ENCODE data around the gene CRYBG3. TPM values are rescaled to one million over a fixed set of nuclear protein-coding genes. Genes with fewer than 3 reads are reported as not detected.

Gene CRYBG3
- total and polyA plus RNA-seq, 2 of the 13 experiments (the other 11 are each of a cell fraction or from before 2014, with no cell fraction given), result 3.8 to 15.9 TPM

- BruUV-seq (replicated peaks), result no TSS peak
- peak; percentile 60 for DNase-seq (ENCODE audit: low spot score)
- Histone ChIP-seq H3K9ac (ENCODE audit: insufficient read depth, low read depth, low read length) (no peak overlapping the region), H3K9me3 (ENCODE audit: low read length) (no peaks in the 10 kb centered on the region), H3K36me3 (replicated peaks in 1 of 2; ENCODE audit: control insufficient read depth in 1 of 2, insufficient read depth in 2 of 2, low read length in 2 of 2) (no peaks in the 10 kb centered on the region), H2AFZ (ENCODE audit: low read length) (no peak overlapping the region), H3K4me2 (ENCODE audit: low read depth, low read length) (no peak overlapping the region), H3K27me3 (ENCODE audit: control insufficient read depth in 1 of 2, insufficient read depth in 2 of 2, low read length in 2 of 2) (no peaks in the 10 kb centered on the region), H3K79me2 (ENCODE audit: insufficient read depth, low read length) (no peaks in the 10 kb centered on the region), H4K20me1 (ENCODE audit: insufficient read depth, low read length) (no peaks in the 10 kb centered on the region), H3K4me1 (ENCODE audit: insufficient read depth, low read length) (no peaks in the 10 kb centered on the region), H3K4me3 (replicated peaks in 1 of 3; ENCODE audit: insufficient read depth in 1 of 3, low read depth in 2 of 3, low read length in 3 of 3) (no peak overlapping the region), H3K27ac (ENCODE audit: extremely low read length, insufficient read depth, low read length) (no peak overlapping the region)
- ChIA-PET CTCF (ENCODE audit: low intra/inter-chr PET ratio, low total read pairs) (interaction anchor here (1.3 to 4.5 kb wide), 2 partner anchors 216 to 230 kb away, joined by 5 to 64 read pairs; no protein-coding TSS in a partner anchor), POLR2A (no interaction called here)
- ATAC-seq, result peak; percentile 48; the same call in 2 of the 3 replicates
- intact Hi-C loops (cut with micrococcal nuclease; ENCODE audit: unreplicated experiment) (loop anchor here (1.0 to 10.0 kb wide), 2 partner anchors 230 to 531 kb away; no protein-coding TSS in a partner anchor), in situ Hi-C loops (cut with HindIII; ENCODE audit: extremely low pct_ligation_motif_present, low pct_unique_long_range_greater_than_20kb) (loop anchor here (5.0 to 25.0 kb wide), 2 partner anchors 229 to 544 kb away; no protein-coding TSS in a partner anchor)
- peak; percentile 73 for FAIRE-seq
- TF ChIP-seq FOXO4 (CRISPR knock-in tag; conservative IDR thresholded peaks at IDR 0.05) (no peak), MAX (IDR thresholded peaks at IDR 0.05) (no peak), ELF3 (CRISPR knock-in tag; IDR thresholded peaks at IDR 0.05) (no peak), ZNF678 (CRISPR knock-in tag; IDR thresholded peaks at IDR 0.05) (no peak), ZNF143 (CRISPR knock-in tag; IDR thresholded peaks at IDR 0.05) (no peak), USF2 (IDR thresholded peaks at IDR 0.05; ENCODE audit: low read depth, low read length) (no peak), USF2 (CRISPR knock-in tag; IDR thresholded peaks at IDR 0.05; ENCODE audit: borderline replicate concordance) (no peak), ZBTB3 (CRISPR knock-in tag; IDR thresholded peaks at IDR 0.05; ENCODE audit: borderline replicate concordance, low read depth) (no peak), ZNF10 (CRISPR knock-in tag; IDR thresholded peaks at IDR 0.05; ENCODE audit: borderline replicate concordance, low read depth) (no peak), KAT8 (CRISPR knock-in tag; IDR thresholded peaks at IDR 0.05) (no peak), ZNF550 (CRISPR knock-in tag; IDR thresholded peaks at IDR 0.05; ENCODE audit: borderline replicate concordance) (no peak), ZNF264 (CRISPR knock-in tag; IDR thresholded peaks at IDR 0.05) (no peak), MBD4 (IDR thresholded peaks at IDR 0.05; ENCODE audit: borderline replicate concordance, low read length) (no peak), MYNN (CRISPR knock-in tag; IDR thresholded peaks at IDR 0.05; ENCODE audit: low read depth) (no peak), AHR (CRISPR knock-in tag; IDR thresholded peaks at IDR 0.05) (no peak), MAFF (IDR thresholded peaks at IDR 0.05; ENCODE audit: low read depth, low read length) (peak; percentile 51), STAG1 (CRISPR knock-in tag; IDR thresholded peaks at IDR 0.05) (peak; percentile 93), ZNF839 (CRISPR knock-in tag; IDR thresholded peaks at IDR 0.05; ENCODE audit: borderline replicate concordance) (no peak), ESRRA (CRISPR knock-in tag; IDR thresholded peaks at IDR 0.05; ENCODE audit: low read depth) (no peak), GFI1 (CRISPR knock-in tag; IDR thresholded peaks at IDR 0.05; ENCODE audit: borderline replicate concordance) (no peak), ASH2L (IDR thresholded peaks at IDR 0.05; ENCODE audit: insufficient read length, low read depth, low read length) (no peak), ZNF703 (CRISPR knock-in tag; IDR thresholded peaks at IDR 0.05; ENCODE audit: borderline replicate concordance) (no peak), DNMT1 (CRISPR knock-in tag; IDR thresholded peaks at IDR 0.05) (no peak), MAFK (conservative IDR thresholded peaks at IDR 0.05 in 1 of 2, IDR thresholded peaks at IDR 0.05 in 1 of 2; ENCODE audit: low read length in 2 of 2) (peak; percentile 69 to 74)
Observed at GRCh38 chr3:97793420-97794019, 28.3 kb upstream of the CRYBG3 start.
